SK-N-SH (cell line): ENCODE results near the gene TRIM14. TPM values are rescaled to one million over a fixed set of nuclear protein-coding genes. Genes with fewer than 3 reads are reported as not detected.

ENCODE experiments used
- CTCF ChIA-PET: fragments of 300-600, 350-600 bp; formaldehyde crosslinking; extraction: SDS; loops from one replicate; lab custom pipeline; 2021; lab: Yijun Ruan, JAX
- POLR2A ChIA-PET: fragments of 350-600 bp; sonication (Branson Sonifier 250); formaldehyde crosslinking; extraction: SDS; loops from one replicate; lab custom pipeline; 2020; ENCODE audit warnings: antibody characterized with exemption, inconsistent platforms; lab: Yijun Ruan, JAX
- DNase-seq: peaks from one replicate; pipeline ENCODE4 v3.0.0; 2012
- H2AFZ ChIP-seq: fragments of 200-600 bp; sonication (generic); 2 replicates; pipeline ENCODE4 v1.8.1; 2016; ENCODE audit warnings: antibody characterized with exemption, mild to moderate bottlenecking, low read depth
- H3F3A ChIP-seq: fragments of 200-600 bp; sonication (generic); replicated peaks from 2 replicates; pipeline ENCODE3; 2016; ENCODE audit warnings: antibody characterized with exemption, mild to moderate bottlenecking; ENCODE audit not compliant: insufficient read depth
- H3K27ac ChIP-seq, 2 experiments: fragments of 200-500 bp in 1 of 2; fragments of 200-600 bp in 1 of 2; sonication (Bioruptor generic) in 1 of 2; sonication (generic), shearing (Covaris generic) in 1 of 2; 2 replicates each; pipeline versions ENCODE4 v1.5.1 to v1.6.1; 2014 to 2016; ENCODE audit warnings: low read depth in 2 of 2, inconsistent platforms in 1 of 2, low read length in 1 of 2, mild to moderate bottlenecking in 1 of 2, mixed read lengths in 1 of 2
- H3K27me3 ChIP-seq: fragments of 200-600 bp; sonication (generic), shearing (Covaris generic); 2 replicates; pipeline ENCODE4 v1.6.1; 2016; ENCODE audit warnings: mixed run types; ENCODE audit not compliant: insufficient read depth
- H3K36me3 ChIP-seq, 2 experiments: fragments of 200-500 bp in 1 of 2; fragments of 200-600 bp in 1 of 2; sonication (Bioruptor generic) in 1 of 2; sonication (generic) in 1 of 2; replicated peaks in 1 of 2; 2 replicates each; pipeline versions ENCODE3 to v1.5.1; 2014 to 2016; ENCODE audit warnings: low read length in 1 of 2, mild to moderate bottlenecking in 1 of 2; ENCODE audit not compliant: insufficient read depth in 2 of 2, control insufficient read depth in 1 of 2
- H3K4me1 ChIP-seq, 2 experiments: fragments of 200-500 bp in 1 of 2; fragments of 200-600 bp in 1 of 2; sonication (Bioruptor generic) in 1 of 2; sonication (generic), shearing (Covaris generic) in 1 of 2; 2 replicates each; pipeline versions ENCODE4 v1.5.1 to v1.6.1; 2014 to 2016; ENCODE audit warnings: low read depth in 1 of 2, low read length in 1 of 2, mixed run types in 1 of 2; ENCODE audit not compliant: insufficient read depth in 2 of 2, control insufficient read depth in 1 of 2
- H3K4me2 ChIP-seq: fragments of 200-600 bp; sonication (generic), shearing (Covaris generic); 2 replicates; pipeline ENCODE4 v1.6.1; 2017; ENCODE audit warnings: mixed run types
- H3K4me3 ChIP-seq, 2 experiments: fragments of 200-500 bp in 1 of 2; fragments of 200-600 bp in 1 of 2; sonication (Bioruptor generic) in 1 of 2; sonication (generic), shearing (Covaris generic) in 1 of 2; 2 replicates each; pipeline versions ENCODE4 v1.5.1 to v1.8.1; 2014 to 2016; ENCODE audit warnings: low read depth in 2 of 2, inconsistent platforms in 1 of 2, low read length in 1 of 2, mild to moderate bottlenecking in 1 of 2, mixed read lengths in 1 of 2, moderate library complexity in 1 of 2
- H3K79me2 ChIP-seq: fragments of 200-600 bp; sonication (generic); 2 replicates; pipeline ENCODE4 v1.8.1; 2017; ENCODE audit warnings: mild to moderate bottlenecking; ENCODE audit not compliant: insufficient read depth
- H3K9ac ChIP-seq: fragments of 200-600 bp; sonication (generic); 2 replicates; pipeline ENCODE4 v1.6.1; 2017; ENCODE audit warnings: mixed run types
- H3K9me2 ChIP-seq: fragments of 200-600 bp; sonication (generic); 2 replicates; pipeline ENCODE4 v1.6.1; 2017; ENCODE audit warnings: mixed run types
- H3K9me3 ChIP-seq: fragments of 200-600 bp; sonication (generic); 2 replicates; pipeline ENCODE4 v1.6.1; 2017; ENCODE audit warnings: mixed run types, mild to moderate bottlenecking, moderate library complexity
- H4K20me1 ChIP-seq: fragments of 200-600 bp; sonication (generic); 2 replicates; pipeline ENCODE4 v1.6.1; 2017; ENCODE audit warnings: mild to moderate bottlenecking, mixed run types; ENCODE audit not compliant: insufficient read depth
- CHD2 ChIP-seq: fragments of 150-350 bp; IDR thresholded peaks from 2 replicates; pipeline ENCODE4 v1.6.1; 2018; ENCODE audit warnings: low read length; ENCODE audit not compliant: partially characterized antibody
- CTCF ChIP-seq: fragments of 200-600 bp; sonication (generic); IDR thresholded peaks from 2 replicates; pipeline ENCODE4 v1.6.1; 2017; ENCODE audit warnings: antibody characterized with exemption, mild to moderate bottlenecking, moderate library complexity
- ELF1 ChIP-seq: IDR thresholded peaks from 2 replicates; pipeline ENCODE4 v1.4.0; 2012
- EZH2phosphoT487 ChIP-seq: fragments of 200-600 bp; sonication (generic); IDR thresholded peaks from 2 replicates; pipeline ENCODE4 v1.6.1; 2017; ENCODE audit warnings: low read depth, mixed run types, mild to moderate bottlenecking, antibody characterized with exemption, moderate library complexity, borderline replicate concordance
- FOXJ3 ChIP-seq: sonication (generic); formaldehyde crosslinking; IDR thresholded peaks from 2 replicates; pipeline ENCODE4 v1.5.1; 2020; ENCODE audit warnings: mild to moderate bottlenecking, missing genetic modification reagents
- FOXM1 ChIP-seq: IDR thresholded peaks from 2 replicates; pipeline ENCODE4 v1.4.0; 2012; ENCODE audit warnings: low read depth, mild to moderate bottlenecking
- IRF3 ChIP-seq: fragments of 150-350 bp; IDR thresholded peaks from 2 replicates; pipeline ENCODE4 v1.6.1; 2016; ENCODE audit warnings: mild to moderate bottlenecking, low read depth, low read length
- NRF1 ChIP-seq: IDR thresholded peaks from 2 replicates; pipeline ENCODE4 v1.6.1; 2012; ENCODE audit warnings: low read depth, mild to moderate bottlenecking, low read length
- PBX3 ChIP-seq: IDR thresholded peaks from 2 replicates; pipeline ENCODE4; 2012
- POLR2AphosphoS5 ChIP-seq: IDR thresholded peaks from 2 replicates; pipeline ENCODE4 v1.6.1; 2012; ENCODE audit warnings: low read depth, low read length
- RAD21 ChIP-seq: IDR thresholded peaks from 2 replicates; pipeline ENCODE4 v1.6.1; 2012; ENCODE audit warnings: mild to moderate bottlenecking, low read length
- RCOR1 ChIP-seq: fragments of 150-350 bp; IDR thresholded peaks from 2 replicates; pipeline ENCODE4 v1.6.1; 2017; ENCODE audit warnings: antibody characterized with exemption, low read length
- REST ChIP-seq: IDR thresholded peaks from 2 replicates; pipeline ENCODE4 v1.6.1; 2012; ENCODE audit warnings: mild to moderate bottlenecking, low read depth, low read length, moderate library complexity
- RFX5 ChIP-seq: IDR thresholded peaks from 2 replicates; pipeline ENCODE4 v1.6.1; 2012; ENCODE audit warnings: mild to moderate bottlenecking, improper control_type of control experiment, low read length
- SMC3 ChIP-seq: IDR thresholded peaks from 2 replicates; pipeline ENCODE4 v1.6.1; 2012; ENCODE audit warnings: low read depth, low read length, improper control_type of control experiment
- TCF12 ChIP-seq: IDR thresholded peaks from 2 replicates; pipeline ENCODE4 v1.4.0; 2012
- TEAD4 ChIP-seq: IDR thresholded peaks from 2 replicates; pipeline ENCODE4 v1.4.0; 2012; ENCODE audit warnings: mild to moderate bottlenecking, borderline replicate concordance; ENCODE audit not compliant: insufficient read depth
- YY1 ChIP-seq: IDR thresholded peaks from 2 replicates; pipeline ENCODE4 v1.4.0; 2012; ENCODE audit warnings: low read depth, mild to moderate bottlenecking
- WGBS: methylation state at CpG from one replicate; pipeline ENCODE4 v1.1.6; 2017; ENCODE audit warnings: low lambda C conversion rate; 5-methylcytosine and 5-hydroxymethylcytosine counted together
- polyA plus RNA-seq, 3 experiments: library from polyadenylated mRNA; depleted of rRNA; stranded (reverse); fragments of >200 nt; gene quantifications; 2 replicates each; pipeline ENCODE4 v1.2.3, GENCODE V29; 2012

TRIM14 gene
- polyA plus RNA-seq, 1 of the 3 experiments (the other 2 are of a cell fraction), result 15.3 TPM

- ChIA-PET CTCF (interaction anchor here (0.6 to 7.6 kb wide), 3 partner anchors 11 to 99 kb away, joined by 3 to 44 read pairs (median 34); partner anchors contain the start of gene TRMO), POLR2A (interaction anchor here (1.0 kb wide), 1 partner anchor 100 kb away, joined by 4 read pairs; the partner anchor contains the start of gene TRMO)
- no peak overlapping the region for H3K9ac ChIP-seq
- H3F3A ChIP-seq, result peaks cover 4% of the 10 kb centered on the region
- H3K27me3 ChIP-seq, result no peaks in the 10 kb centered on the region
- DNase-seq, result no peak
- peaks cover 11 to 14% of the 10 kb centered on the region in 2 experiments for H3K36me3 ChIP-seq
- no peaks in the 10 kb centered on the region for H4K20me1 ChIP-seq
- WGBS, result 86% methylated on average over 8 of the region's 8 CpGs
- TF ChIP-seq PBX3, result no peak
- no peak for TF ChIP-seq NRF1
- TF ChIP-seq REST, result no peak
- TF ChIP-seq EZH2phosphoT487, result no peak
- no peak for TF ChIP-seq FOXJ3 (CRISPR knock-in tag)
- no peak for TF ChIP-seq CTCF
- no peak for TF ChIP-seq RAD21
- TF ChIP-seq RFX5, result no peak
- TF ChIP-seq CHD2, result no peak
- no peak for TF ChIP-seq FOXM1
- TF ChIP-seq POLR2AphosphoS5, result no peak
- TF ChIP-seq TCF12, result no peak
- no peak for TF ChIP-seq YY1
- no peak for TF ChIP-seq ELF1
- TF ChIP-seq IRF3, result no peak
- no peak for TF ChIP-seq TEAD4
- TF ChIP-seq SMC3, result no peak
- no peak for TF ChIP-seq RCOR1
- TF ChIP-seq, all 33 proteins: peak for 0
- peaks cover 0 to 16% of the 10 kb centered on the region in 2 experiments; a peak in 2 of 4 replicates for H3K4me1 ChIP-seq
- H3K9me3 ChIP-seq, result no peaks in the 10 kb centered on the region
- no peak overlapping the region for H2AFZ ChIP-seq
- H3K9me2 ChIP-seq, result no peaks in the 10 kb centered on the region
- H3K4me2 ChIP-seq, result no peak overlapping the region
- H3K27ac ChIP-seq, result 0 out of 4 replicates have a peak overlapping the region, but pooled peaks of 1 of the 2 experiments have one; percentile 20
- H3K4me3 ChIP-seq, result no peak overlapping the region
- H3K79me2 ChIP-seq, result no peaks in the 10 kb centered on the region
Measured at GRCh38 chr9:98022447-98022846, 96.6 kb downstream of the TRIM14 start.
